ENCODE data around the gene KRT85.

DNA sequence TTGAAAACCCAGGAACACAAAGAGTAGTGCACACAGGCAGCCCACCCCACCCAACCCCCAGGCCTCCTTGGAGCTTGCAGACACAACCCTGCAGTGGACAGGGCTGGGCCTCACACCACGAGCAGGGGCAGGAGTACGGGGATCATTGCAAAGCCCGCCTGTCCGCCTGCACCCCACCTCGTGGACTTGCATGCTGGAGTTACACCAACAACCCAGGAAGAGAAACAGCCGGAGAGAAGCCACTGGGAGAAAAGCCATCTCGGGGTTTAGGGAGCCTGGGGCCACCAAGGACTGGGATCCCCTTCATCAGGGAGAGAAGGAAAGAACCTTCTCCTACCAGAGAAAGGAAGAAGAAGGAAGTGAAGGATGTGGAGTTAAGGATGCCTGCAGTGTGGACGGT, 10.0 kb upstream of the KRT85 start:
- TF ChIP-seq, protein P1, sequence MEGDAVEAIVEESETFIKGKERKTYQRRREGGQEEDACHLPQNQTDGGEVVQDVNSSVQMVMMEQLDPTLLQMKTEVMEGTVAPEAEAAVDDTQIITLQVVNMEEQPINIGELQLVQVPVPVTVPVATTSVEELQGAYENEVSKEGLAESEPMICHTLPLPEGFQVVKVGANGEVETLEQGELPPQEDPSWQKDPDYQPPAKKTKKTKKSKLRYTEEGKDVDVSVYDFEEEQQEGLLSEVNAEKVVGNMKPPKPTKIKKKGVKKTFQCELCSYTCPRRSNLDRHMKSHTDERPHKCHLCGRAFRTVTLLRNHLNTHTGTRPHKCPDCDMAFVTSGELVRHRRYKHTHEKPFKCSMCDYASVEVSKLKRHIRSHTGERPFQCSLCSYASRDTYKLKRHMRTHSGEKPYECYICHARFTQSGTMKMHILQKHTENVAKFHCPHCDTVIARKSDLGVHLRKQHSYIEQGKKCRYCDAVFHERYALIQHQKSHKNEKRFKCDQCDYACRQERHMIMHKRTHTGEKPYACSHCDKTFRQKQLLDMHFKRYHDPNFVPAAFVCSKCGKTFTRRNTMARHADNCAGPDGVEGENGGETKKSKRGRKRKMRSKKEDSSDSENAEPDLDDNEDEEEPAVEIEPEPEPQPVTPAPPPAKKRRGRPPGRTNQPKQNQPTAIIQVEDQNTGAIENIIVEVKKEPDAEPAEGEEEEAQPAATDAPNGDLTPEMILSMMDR (IDR thresholded peaks at IDR 0.05; ENCODE audit: insufficient read depth, low read length, poor library complexity, severe bottlenecking), result no peak
- no peak for TF ChIP-seq EZH2phosphoT487 (conservative IDR thresholded peaks at IDR 0.05; ENCODE audit: low read length)
